SH-SY5Y (cell line): ENCODE results near the gene TELO2.

Experiments
- GATA2 ChIP-seq: IDR thresholded peaks from 2 replicates; pipeline ENCODE4 v1.6.1; 2011; ENCODE audit warnings: mild to moderate bottlenecking, low read depth, low read length
- GATA3 ChIP-seq: IDR thresholded peaks from 2 replicates; pipeline ENCODE4 v1.6.1; 2011; ENCODE audit warnings: low read depth, mild to moderate bottlenecking, low read length, moderate library complexity

DNA sequence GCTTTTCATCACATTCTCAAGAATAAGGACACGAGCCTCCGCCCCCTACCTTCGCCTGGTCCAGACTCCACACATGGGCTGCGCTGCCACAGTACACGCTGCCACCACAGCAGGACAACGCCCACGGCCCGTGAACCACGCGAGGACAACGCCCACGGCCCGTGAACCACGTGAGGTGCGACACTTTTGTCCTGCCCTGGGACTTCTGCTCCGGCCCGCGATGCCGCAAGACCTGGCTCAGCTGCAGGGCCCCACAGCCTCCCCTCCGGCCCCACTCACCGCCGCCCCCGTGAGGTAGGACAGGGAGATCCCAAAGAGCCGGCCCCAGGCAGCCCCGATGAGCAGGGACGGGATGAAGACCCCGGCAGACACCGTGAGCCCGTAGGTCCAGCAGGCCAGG, 42.9 kb upstream of the TELO2 start:
- TF ChIP-seq GATA2 = no peak
- no peak for TF ChIP-seq GATA3
